Measurements from ENCODE around the gene C16orf89. TPM values are rescaled to one million over a fixed set of nuclear protein-coding genes. Genes with fewer than 3 reads are reported as not detected.

Gene C16orf89
- total and polyA plus RNA-seq, 10 of the 15 experiments (the other 5 are each of a cell fraction or from before 2014, with no cell fraction given), result not detected

DNA sequence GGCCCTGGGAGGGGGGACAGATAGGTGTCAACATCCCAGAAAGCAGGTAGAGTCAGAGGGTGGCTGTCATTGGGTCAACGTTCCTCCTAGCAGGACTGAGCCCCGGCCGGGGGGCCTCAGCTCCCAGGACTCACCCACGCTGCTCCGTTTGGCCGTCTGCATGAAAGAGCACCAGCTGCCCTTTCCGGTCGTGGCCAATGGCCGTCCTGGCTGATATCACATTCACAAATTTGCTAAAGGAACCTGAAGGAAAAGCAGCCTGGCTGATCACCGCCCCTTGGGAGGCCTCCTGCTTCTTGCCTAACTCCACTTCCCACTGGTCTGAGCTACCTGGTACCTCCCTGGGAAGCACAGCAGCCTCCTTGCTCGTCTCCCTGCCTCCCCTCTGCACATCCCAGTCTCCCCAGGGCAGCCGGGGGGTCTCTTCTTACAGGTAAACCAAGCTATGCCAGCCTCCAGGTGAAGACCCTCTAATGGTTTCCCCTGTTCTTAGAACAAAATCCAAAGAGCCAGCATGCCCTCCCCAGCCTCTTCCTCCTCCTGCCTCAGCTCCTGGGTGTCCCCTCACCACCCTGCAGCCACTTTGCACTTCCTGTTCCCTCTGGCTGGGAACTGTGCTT is 35.4 kb downstream of the C16orf89 start (continued):
- TF ChIP-seq, protein P1, sequence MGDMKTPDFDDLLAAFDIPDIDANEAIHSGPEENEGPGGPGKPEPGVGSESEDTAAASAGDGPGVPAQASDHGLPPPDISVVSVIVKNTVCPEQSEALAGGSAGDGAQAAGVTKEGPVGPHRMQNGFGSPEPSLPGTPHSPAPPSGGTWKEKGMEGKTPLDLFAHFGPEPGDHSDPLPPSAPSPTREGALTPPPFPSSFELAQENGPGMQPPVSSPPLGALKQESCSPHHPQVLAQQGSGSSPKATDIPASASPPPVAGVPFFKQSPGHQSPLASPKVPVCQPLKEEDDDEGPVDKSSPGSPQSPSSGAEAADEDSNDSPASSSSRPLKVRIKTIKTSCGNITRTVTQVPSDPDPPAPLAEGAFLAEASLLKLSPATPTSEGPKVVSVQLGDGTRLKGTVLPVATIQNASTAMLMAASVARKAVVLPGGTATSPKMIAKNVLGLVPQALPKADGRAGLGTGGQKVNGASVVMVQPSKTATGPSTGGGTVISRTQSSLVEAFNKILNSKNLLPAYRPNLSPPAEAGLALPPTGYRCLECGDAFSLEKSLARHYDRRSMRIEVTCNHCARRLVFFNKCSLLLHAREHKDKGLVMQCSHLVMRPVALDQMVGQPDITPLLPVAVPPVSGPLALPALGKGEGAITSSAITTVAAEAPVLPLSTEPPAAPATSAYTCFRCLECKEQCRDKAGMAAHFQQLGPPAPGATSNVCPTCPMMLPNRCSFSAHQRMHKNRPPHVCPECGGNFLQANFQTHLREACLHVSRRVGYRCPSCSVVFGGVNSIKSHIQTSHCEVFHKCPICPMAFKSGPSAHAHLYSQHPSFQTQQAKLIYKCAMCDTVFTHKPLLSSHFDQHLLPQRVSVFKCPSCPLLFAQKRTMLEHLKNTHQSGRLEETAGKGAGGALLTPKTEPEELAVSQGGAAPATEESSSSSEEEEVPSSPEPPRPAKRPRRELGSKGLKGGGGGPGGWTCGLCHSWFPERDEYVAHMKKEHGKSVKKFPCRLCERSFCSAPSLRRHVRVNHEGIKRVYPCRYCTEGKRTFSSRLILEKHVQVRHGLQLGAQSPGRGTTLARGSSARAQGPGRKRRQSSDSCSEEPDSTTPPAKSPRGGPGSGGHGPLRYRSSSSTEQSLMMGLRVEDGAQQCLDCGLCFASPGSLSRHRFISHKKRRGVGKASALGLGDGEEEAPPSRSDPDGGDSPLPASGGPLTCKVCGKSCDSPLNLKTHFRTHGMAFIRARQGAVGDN (IDR thresholded peaks at IDR 0.05), result no peak
- TF ChIP-seq CREM (IDR thresholded peaks at IDR 0.05; ENCODE audit: low read depth) (no peak), TBL1XR1 (IDR thresholded peaks at IDR 0.05; ENCODE audit: low read depth, low read length) (no peak), MTA2 (IDR thresholded peaks at IDR 0.05; ENCODE audit: low read depth) (no peak)

DNA sequence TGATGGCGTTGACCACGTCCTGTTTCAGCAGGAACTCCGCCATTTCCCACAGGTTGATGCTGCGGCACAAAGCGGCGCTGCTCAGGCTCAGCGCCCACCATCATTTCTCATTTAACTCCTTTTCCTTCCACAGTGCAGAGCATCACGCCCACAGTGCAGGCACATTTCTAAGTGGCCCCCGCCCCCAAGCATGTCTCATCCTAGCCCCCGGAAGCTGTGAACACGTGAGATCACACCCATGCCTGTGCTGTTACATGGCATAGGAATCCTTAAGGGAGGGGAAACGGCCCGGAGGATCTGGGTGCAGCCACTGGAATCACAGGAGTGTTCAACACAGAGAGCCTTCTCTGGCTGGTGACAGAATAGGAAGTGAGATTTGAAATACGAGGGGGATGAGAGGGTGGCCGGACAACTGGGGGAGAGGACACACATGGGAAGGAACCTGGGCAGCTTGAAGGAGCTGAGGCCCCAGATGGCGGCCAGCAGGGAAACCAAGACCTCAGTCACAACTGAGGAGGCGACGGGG is 36.7 kb downstream of the C16orf89 start:
- H3K4me2 ChIP-seq (ENCODE audit: control insufficient read depth, insufficient read depth), result no peak overlapping the region
- no peaks in the 10 kb centered on the region for H4K20me1 ChIP-seq (ENCODE audit: control insufficient read depth, insufficient read depth)
- WGBS (ENCODE audit: insufficient coverage, insufficient replicate concordance, low lambda C conversion rate, missing lambda C conversion rate), result 87% methylated on average over 18 of the region's 18 CpGs
- intact Hi-C loops (cut with micrococcal nuclease; ENCODE audit: unreplicated experiment), result no loop called here
- H3K9me3 ChIP-seq (replicated peaks; ENCODE audit: control insufficient read depth, insufficient read depth, low read length), result no peaks in the 10 kb centered on the region
- no peaks in the 10 kb centered on the region for H3K36me3 ChIP-seq (ENCODE audit: control insufficient read depth in 2 of 2, insufficient read depth in 2 of 2, low read length in 1 of 2)
- no peaks in the 10 kb centered on the region for H3K27me3 ChIP-seq (replicated peaks in 1 of 2; ENCODE audit: control insufficient read depth in 2 of 2, insufficient read depth in 2 of 2, low read length in 1 of 2)
- no peak for DNase-seq (ENCODE audit: low read depth, low spot score)
- ChIA-PET POLR2A (no interaction called here), CTCF (no interaction called here), SMC1A (ENCODE audit: uncharacterized antibody, unreplicated experiment) (no interaction called here), RAD21 (ENCODE audit: unreplicated experiment) (no interaction called here)
- H3K79me2 ChIP-seq (ENCODE audit: control insufficient read depth, insufficient read depth, low read length), result no peaks in the 10 kb centered on the region
- in situ Hi-C loops (cut with MboI), result no loop called here
- no peak for FAIRE-seq
- peaks cover 3% of the 10 kb centered on the region for H3K4me1 ChIP-seq (ENCODE audit: control insufficient read depth, insufficient read depth, low read length)
- H3K27ac ChIP-seq (ENCODE audit: control insufficient read depth, insufficient read depth), result no peak overlapping the region
- no peak overlapping the region for H2AFZ ChIP-seq (ENCODE audit: control insufficient read depth, low read depth, low read length)
- no peak overlapping the region for H3K4me3 ChIP-seq
- no TSS peak for BruUV-seq (replicated peaks)
- no peak overlapping the region for H3K9ac ChIP-seq (ENCODE audit: control insufficient read depth, insufficient read depth, low read length)
- no peak for ATAC-seq
- TF ChIP-seq, protein P2, sequence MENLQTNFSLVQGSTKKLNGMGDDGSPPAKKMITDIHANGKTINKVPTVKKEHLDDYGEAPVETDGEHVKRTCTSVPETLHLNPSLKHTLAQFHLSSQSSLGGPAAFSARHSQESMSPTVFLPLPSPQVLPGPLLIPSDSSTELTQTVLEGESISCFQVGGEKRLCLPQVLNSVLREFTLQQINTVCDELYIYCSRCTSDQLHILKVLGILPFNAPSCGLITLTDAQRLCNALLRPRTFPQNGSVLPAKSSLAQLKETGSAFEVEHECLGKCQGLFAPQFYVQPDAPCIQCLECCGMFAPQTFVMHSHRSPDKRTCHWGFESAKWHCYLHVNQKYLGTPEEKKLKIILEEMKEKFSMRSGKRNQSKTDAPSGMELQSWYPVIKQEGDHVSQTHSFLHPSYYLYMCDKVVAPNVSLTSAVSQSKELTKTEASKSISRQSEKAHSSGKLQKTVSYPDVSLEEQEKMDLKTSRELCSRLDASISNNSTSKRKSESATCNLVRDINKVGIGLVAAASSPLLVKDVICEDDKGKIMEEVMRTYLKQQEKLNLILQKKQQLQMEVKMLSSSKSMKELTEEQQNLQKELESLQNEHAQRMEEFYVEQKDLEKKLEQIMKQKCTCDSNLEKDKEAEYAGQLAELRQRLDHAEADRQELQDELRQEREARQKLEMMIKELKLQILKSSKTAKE (IDR thresholded peaks at IDR 0.05; ENCODE audit: low read depth, poor library complexity, severe bottlenecking), result no peak
- TF ChIP-seq RCOR1 (conservative IDR thresholded peaks at IDR 0.05; ENCODE audit: low read depth, low read length) (no peak), IRF4 (IDR thresholded peaks at IDR 0.05; ENCODE audit: low read depth, low read length) (no peak), POU2F2 (IDR thresholded peaks at IDR 0.05; ENCODE audit: borderline replicate concordance, low read depth, low read length) (no peak), YY1 (IDR thresholded peaks at IDR 0.05; ENCODE audit: low read depth, low read length) (no peak), TCF7 (IDR thresholded peaks at IDR 0.05; ENCODE audit: borderline replicate concordance) (no peak), SREBF1 (IDR thresholded peaks at IDR 0.05; ENCODE audit: low read length) (no peak), WRNIP1 (IDR thresholded peaks at IDR 0.05; ENCODE audit: borderline replicate concordance, low read depth, low read length) (no peak), ZBED1 (IDR thresholded peaks at IDR 0.05; ENCODE audit: borderline replicate concordance) (no peak), LARP7 (IDR thresholded peaks at IDR 0.05) (no peak), HDGF (IDR thresholded peaks at IDR 0.05) (no peak), CBFB (IDR thresholded peaks at IDR 0.05; ENCODE audit: low read depth) (no peak), RAD51 (IDR thresholded peaks at IDR 0.05) (no peak)

All from GM12878 (cell line).